GM21576 (cell line): ENCODE measurements around the gene LRMDA.
"Not testable (repeated sequence)": the region's sequence is repeated elsewhere in the genome, so short reads cannot be mapped to it uniquely, and the experiment has no call there.

Experiments
- ATAC-seq: cut with Tn5 transposase; IDR thresholded peaks from one replicate; pipeline ENCODE4 v1.9.1; 2021; ENCODE audit warnings: mild to moderate bottlenecking, moderate library complexity; ENCODE audit not compliant: unreplicated experiment

Gene LRMDA

GRCh38 chr10:76479103-76479790 lies 1047.8 kb downstream of the LRMDA start:
- no peak for ATAC-seq

GRCh38 chr10:76481178-76481577 lies 1049.8 kb downstream of the LRMDA start:
- no peak for ATAC-seq

- ATAC-seq = no peak
These were observed 1056.2 kb downstream of the LRMDA start for GRCh38 chr10:76487582-76487981.

GRCh38 chr10:76488602-76489001 lies 1057.2 kb downstream of the LRMDA start:
- no peak for ATAC-seq

- ATAC-seq = no peak
These were observed 1059.8 kb downstream of the LRMDA start for GRCh38 chr10:76491216-76491615.

- ATAC-seq = no peak
These were observed 1060.6 kb downstream of the LRMDA start for GRCh38 chr10:76492026-76492425.

- no peak for ATAC-seq
These were observed 1061.5 kb downstream of the LRMDA start for GRCh38 chr10:76492678-76493472.

- ATAC-seq = no peak
These were observed 1066.2 kb downstream of the LRMDA start for GRCh38 chr10:76497666-76498065.

GRCh38 chr10:76504823-76505222 lies 1073.4 kb downstream of the LRMDA start:
- no peak for ATAC-seq

GRCh38 chr10:76509446-76509845 lies 1078.0 kb downstream of the LRMDA start:
- ATAC-seq = no peak

GRCh38 chr10:76514321-76514720 lies 1082.9 kb downstream of the LRMDA start:
- ATAC-seq = no peak

- ATAC-seq = no peak
These were observed 1083.4 kb downstream of the LRMDA start for GRCh38 chr10:76514869-76515268.

GRCh38 chr10:76522547-76522946 lies 1091.1 kb downstream of the LRMDA start:
- no peak for ATAC-seq

- no peak for ATAC-seq
These were observed 1091.8 kb downstream of the LRMDA start for GRCh38 chr10:76523246-76523645.

- ATAC-seq = no peak
These were observed 1092.4 kb downstream of the LRMDA start for GRCh38 chr10:76523791-76524351.

- ATAC-seq = not testable (repeated sequence)
These were observed 1095.4 kb downstream of the LRMDA start for GRCh38 chr10:76526833-76527232.

- ATAC-seq = no peak
These were observed 1108.9 kb downstream of the LRMDA start for GRCh38 chr10:76540331-76540730.

- ATAC-seq = no peak
These were observed 1109.4 kb downstream of the LRMDA start for GRCh38 chr10:76540786-76541185.

- ATAC-seq = no peak
These were observed 1110.4 kb downstream of the LRMDA start for GRCh38 chr10:76541852-76542251.

- ATAC-seq = no peak
These were observed 1111.0 kb downstream of the LRMDA start for GRCh38 chr10:76542307-76542930.

GRCh38 chr10:76543655-76544054 lies 1112.2 kb downstream of the LRMDA start:
- no peak for ATAC-seq

- ATAC-seq = no peak
These were observed 1113.4 kb downstream of the LRMDA start for GRCh38 chr10:76544789-76545188.
